OCI-LY7 (cell line): Measurements from ENCODE around the gene DKK2. TPM values are rescaled to one million over a fixed set of nuclear protein-coding genes. Genes with fewer than 3 reads are reported as not detected.

Source experiments
- Bru-seq: library from RNA; stranded (reverse); fragments of 400-500 nt; gene quantifications from one replicate; lab custom pipeline; 2021; lab: Mats Ljungman, UMichigan
- BruChase-seq, 2 experiments: library from RNA; stranded (reverse); fragments of 400-500 nt; gene quantifications; one replicate each; lab custom pipeline; 2021; lab: Mats Ljungman, UMichigan
- BruUV-seq: library from RNA; stranded (reverse); fragments of 400-500 nt; replicated peaks from 2 replicates; lab custom pipeline; 2021; lab: Mats Ljungman, UMichigan
- CTCF ChIA-PET: fragments of 300-600 bp; sonication (Branson Sonifier 250); formaldehyde crosslinking; loops from one replicate; lab custom pipeline; 2022; ENCODE audit warnings: antibody characterized with exemption; ENCODE audit not compliant: unreplicated experiment; lab: Charles Lee
- POLR2A ChIA-PET: fragments of 300-600 bp; sonication (Branson Sonifier 250); formaldehyde crosslinking; loops from one replicate; lab custom pipeline; 2022; ENCODE audit warnings: antibody characterized with exemption; lab: Charles Lee
- DNase-seq: peaks from one replicate; pipeline ENCODE4 v3.0.0-alpha.2; 2015; ENCODE audit warnings: low spot score
- H2AFZ ChIP-seq: fragments of 200-600 bp; sonication (generic), shearing (Covaris generic); 2 replicates; pipeline ENCODE4 v1.6.1; 2014; ENCODE audit warnings: mild to moderate bottlenecking, antibody characterized with exemption, low read length, moderate library complexity
- H3K27ac ChIP-seq: fragments of 200-600 bp; sonication (generic); 2 replicates; pipeline ENCODE4 v1.5.1; 2014; ENCODE audit warnings: mixed run types, low read depth, mild to moderate bottlenecking, moderate library complexity, low read length, inconsistent platforms; ENCODE audit not compliant: poor library complexity, severe bottlenecking
- H3K36me3 ChIP-seq: fragments of 200-600 bp; sonication (generic); 2 replicates; pipeline ENCODE4 v1.6.1; 2014; ENCODE audit warnings: mild to moderate bottlenecking, antibody characterized with exemption, low read length, moderate library complexity, mixed read lengths; ENCODE audit not compliant: insufficient read depth
- H3K4me1 ChIP-seq: fragments of 200-600 bp; sonication (generic); 2 replicates; pipeline ENCODE4 v1.5.1; 2014; ENCODE audit warnings: mild to moderate bottlenecking, low read length; ENCODE audit not compliant: insufficient read depth, poor library complexity, severe bottlenecking
- H3K4me2 ChIP-seq: fragments of 200-600 bp; sonication (generic); 2 replicates; pipeline ENCODE4 v1.6.1; 2014; ENCODE audit warnings: mild to moderate bottlenecking, low read length
- H3K4me3 ChIP-seq: fragments of 200-600 bp; sonication (generic); 2 replicates; pipeline ENCODE4 v1.5.1; 2014; ENCODE audit warnings: mild to moderate bottlenecking, low read depth, low read length; ENCODE audit not compliant: poor library complexity, severe bottlenecking
- H3K79me2 ChIP-seq: fragments of 200-600 bp; sonication (generic); 2 replicates; pipeline ENCODE4 v1.6.1; 2016; ENCODE audit warnings: low read depth, mild to moderate bottlenecking, low read length, moderate library complexity, mixed read lengths; ENCODE audit not compliant: insufficient read depth
- H3K9me2 ChIP-seq: fragments of 200-600 bp; sonication (generic); 2 replicates; pipeline ENCODE4 v1.6.1; 2016; ENCODE audit warnings: mild to moderate bottlenecking, low read length, mixed read lengths; ENCODE audit not compliant: insufficient read depth
- H3K9me3 ChIP-seq: fragments of 200-600 bp; sonication (generic); 2 replicates; pipeline ENCODE4 v1.6.1; 2014; ENCODE audit warnings: mild to moderate bottlenecking, mixed run types, low read length, mixed read lengths
- H4K20me1 ChIP-seq: fragments of 200-600 bp; sonication (generic); 2 replicates; pipeline ENCODE4 v1.6.1; 2014; ENCODE audit warnings: mild to moderate bottlenecking, antibody characterized with exemption, low read length, moderate library complexity, mixed read lengths; ENCODE audit not compliant: insufficient read depth
- EZH2phosphoT487 ChIP-seq: fragments of 200-600 bp; sonication (generic); IDR thresholded peaks from 2 replicates; pipeline ENCODE4 v1.6.1; 2018; ENCODE audit warnings: low read depth, borderline replicate concordance, mild to moderate bottlenecking, mixed run types, antibody characterized with exemption, low read length, moderate library complexity, mixed read lengths
- intact Hi-C: fragments of 100-400 bp; cut with micrococcal nuclease; formaldehyde crosslinking; loops from one replicate; pipeline ENCODE4 v1.10.0; 2022; ENCODE audit not compliant: unreplicated experiment
- long read RNA-seq: library from polyadenylated mRNA; stranded (forward); transcript quantifications from one replicate; pipeline ENCODE4 v2.0.0, GENCODE V29; 2022
- total RNA-seq, 2 experiments: library from RNA; depleted of rRNA in 1 of 2; stranded (reverse); fragments of >200 nt in 1 of 2; shearing (Covaris generic) in 1 of 2; gene quantifications; 2 replicates each; pipeline ENCODE4 v1.2.3, GENCODE V29; 2014 to 2022
- TF ChIP-seq, protein P1 (sequence below): fragments of 200-600 bp; sonication (generic); conservative IDR thresholded peaks from 2 replicates; pipeline ENCODE4 v1.5.1; 2014; ENCODE audit warnings: mild to moderate bottlenecking, antibody characterized with exemption, low read length, moderate library complexity, mixed read lengths

Gene DKK2, protein sequence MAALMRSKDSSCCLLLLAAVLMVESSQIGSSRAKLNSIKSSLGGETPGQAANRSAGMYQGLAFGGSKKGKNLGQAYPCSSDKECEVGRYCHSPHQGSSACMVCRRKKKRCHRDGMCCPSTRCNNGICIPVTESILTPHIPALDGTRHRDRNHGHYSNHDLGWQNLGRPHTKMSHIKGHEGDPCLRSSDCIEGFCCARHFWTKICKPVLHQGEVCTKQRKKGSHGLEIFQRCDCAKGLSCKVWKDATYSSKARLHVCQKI
- total RNA-seq (2014; rRNA removed; shearing (Covaris generic)) (not detected in 2 replicates), total RNA-seq (2022) (not detected in 2 replicates), Bru-seq, nascent RNA (percentile 7 among the genes with signal in this experiment), BruChase-seq, experiment 1, labeled RNA remaining after a 6-hour chase (percentile 7 among the genes with signal in this experiment), BruChase-seq, experiment 2, labeled RNA remaining after a 2-hour chase (percentile 9 among the genes with signal in this experiment)
- long read RNA-seq, result 0 reads

DNA sequence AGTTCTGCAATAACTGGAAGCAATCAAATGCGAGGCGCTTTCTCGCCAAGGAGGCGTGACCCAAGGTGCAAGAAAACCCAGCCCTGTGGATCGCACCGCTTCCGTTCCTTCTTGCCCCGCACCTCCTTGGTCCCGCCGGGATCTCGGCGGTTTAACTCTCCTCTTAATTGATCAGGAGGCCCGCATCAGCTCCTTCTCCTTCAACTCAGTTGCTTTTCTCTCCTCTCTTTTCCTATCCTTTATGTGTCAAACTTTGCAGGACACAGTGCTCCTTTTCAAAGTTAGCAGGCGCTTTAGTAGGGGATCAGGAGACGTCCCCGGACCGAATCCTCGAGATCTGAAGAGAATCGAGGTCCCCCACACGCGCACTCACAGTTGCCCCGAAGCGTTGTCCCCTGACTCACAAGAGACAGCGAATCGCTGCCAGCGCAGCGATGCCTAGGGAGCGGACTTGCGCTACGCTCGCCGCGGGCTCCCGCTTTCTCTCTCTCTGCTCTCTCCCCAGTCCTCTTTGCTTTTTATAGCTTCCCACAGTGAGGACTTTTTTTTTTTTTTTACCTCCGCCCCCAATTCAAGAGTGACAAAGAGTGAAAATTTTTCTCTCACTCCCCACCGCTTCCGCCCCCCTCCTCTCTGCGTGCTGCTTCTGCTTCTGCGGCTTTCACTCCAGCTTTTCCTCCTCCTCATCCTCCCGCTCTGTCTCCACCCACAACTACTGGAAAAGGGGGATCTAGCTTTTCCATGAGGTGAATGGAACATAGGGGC is at the start of gene DKK2:
Gene DKK2 (minus strand): TSS at position 495 of the 765 bp plus-strand sequence. CDS start 722 bp downstream, outside the sequence.
- no peak for DNase-seq
- intact Hi-C loops, result no loop called here
- H3K4me1 ChIP-seq, result no peaks in the 10 kb centered on the region
- H3K9me3 ChIP-seq, result no peaks in the 10 kb centered on the region
- no peaks in the 10 kb centered on the region for H3K79me2 ChIP-seq
- BruUV-seq, result no TSS peak
- no peaks in the 10 kb centered on the region for H4K20me1 ChIP-seq
- no peak for TF ChIP-seq EZH2phosphoT487
- TF ChIP-seq, protein P1, sequence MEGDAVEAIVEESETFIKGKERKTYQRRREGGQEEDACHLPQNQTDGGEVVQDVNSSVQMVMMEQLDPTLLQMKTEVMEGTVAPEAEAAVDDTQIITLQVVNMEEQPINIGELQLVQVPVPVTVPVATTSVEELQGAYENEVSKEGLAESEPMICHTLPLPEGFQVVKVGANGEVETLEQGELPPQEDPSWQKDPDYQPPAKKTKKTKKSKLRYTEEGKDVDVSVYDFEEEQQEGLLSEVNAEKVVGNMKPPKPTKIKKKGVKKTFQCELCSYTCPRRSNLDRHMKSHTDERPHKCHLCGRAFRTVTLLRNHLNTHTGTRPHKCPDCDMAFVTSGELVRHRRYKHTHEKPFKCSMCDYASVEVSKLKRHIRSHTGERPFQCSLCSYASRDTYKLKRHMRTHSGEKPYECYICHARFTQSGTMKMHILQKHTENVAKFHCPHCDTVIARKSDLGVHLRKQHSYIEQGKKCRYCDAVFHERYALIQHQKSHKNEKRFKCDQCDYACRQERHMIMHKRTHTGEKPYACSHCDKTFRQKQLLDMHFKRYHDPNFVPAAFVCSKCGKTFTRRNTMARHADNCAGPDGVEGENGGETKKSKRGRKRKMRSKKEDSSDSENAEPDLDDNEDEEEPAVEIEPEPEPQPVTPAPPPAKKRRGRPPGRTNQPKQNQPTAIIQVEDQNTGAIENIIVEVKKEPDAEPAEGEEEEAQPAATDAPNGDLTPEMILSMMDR, result no peak
- H3K9me2 ChIP-seq, result no peaks in the 10 kb centered on the region
- H3K36me3 ChIP-seq, result no peaks in the 10 kb centered on the region
- no peak within 1 kb of the TSS for H3K4me2 ChIP-seq
- no peak within 1 kb of the TSS for H3K27ac ChIP-seq
- H3K4me3 ChIP-seq, result no peak within 1 kb of the TSS
- POLR2A ChIA-PET, result no interaction called here
- no peak within 1 kb of the TSS for H2AFZ ChIP-seq
- CTCF ChIA-PET, result no interaction called here

DNA sequence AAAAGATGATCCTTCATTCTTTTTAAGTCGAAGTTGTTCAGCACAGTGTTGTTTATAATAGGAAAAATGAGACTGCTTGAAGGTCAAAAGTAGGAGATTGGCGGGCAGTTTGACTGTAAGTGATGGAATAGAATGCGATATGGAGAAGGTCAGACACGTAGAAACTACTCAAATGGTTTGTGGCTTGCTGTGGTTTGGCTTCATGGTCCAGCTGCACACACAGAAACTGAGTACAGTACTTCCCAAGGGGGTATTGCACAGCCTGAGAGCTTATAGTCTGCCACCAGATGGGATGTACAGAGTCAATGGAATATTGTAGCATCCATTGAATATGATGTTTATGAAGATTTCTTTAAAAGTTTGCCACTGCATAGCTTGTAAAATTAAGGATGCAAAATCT is 41.1 kb upstream of the DKK2 start:
- Histone ChIP-seq H2AFZ (no peak overlapping the region), H3K79me2 (no peaks in the 10 kb centered on the region), H3K9me3 (no peaks in the 10 kb centered on the region), H3K9me2 (no peaks in the 10 kb centered on the region), H3K4me2 (no peak overlapping the region), H4K20me1 (no peaks in the 10 kb centered on the region), H3K4me3 (no peak overlapping the region), H3K4me1 (no peaks in the 10 kb centered on the region), H3K36me3 (no peaks in the 10 kb centered on the region), H3K27ac (no peak overlapping the region)
- no TSS peak for BruUV-seq
- DNase-seq, result no peak
- intact Hi-C loops, result no loop called here
- ChIA-PET POLR2A (interaction anchor here (0.7 kb wide), 1 partner anchor 316 kb away, joined by 3 read pairs; no protein-coding TSS in a partner anchor), CTCF (no interaction called here)
- TF ChIP-seq, protein P1, result no peak
- no peak for TF ChIP-seq EZH2phosphoT487
